RWPE1 (cell line): ENCODE results near the gene TIMP4.

Source experiments
- CTCF ChIA-PET: fragments of 350-600 bp; sonication (Branson Sonifier 250); formaldehyde crosslinking; extraction: SDS; loops from one replicate; lab custom pipeline; 2021; lab: Yijun Ruan, JAX
- POLR2A ChIA-PET: fragments of 400-600 bp; formaldehyde crosslinking; extraction: SDS; loops from one replicate; lab custom pipeline; 2020; ENCODE audit warnings: antibody characterized with exemption; ENCODE audit not compliant: low non-redundant PET; lab: Yijun Ruan, JAX
- DNase-seq: peaks from one replicate; pipeline ENCODE4 v3.0.0; 2012; ENCODE audit warnings: low spot score
- H3K27ac ChIP-seq: fragments of 450-650 bp; 2 replicates; pipeline ENCODE4 v1.5.1; 2017
- TF ChIP-seq, protein P1 (sequence below): fragments of 450-650 bp; conservative IDR thresholded peaks from 2 replicates; pipeline ENCODE4 v1.5.1; 2017; ENCODE audit warnings: low read depth, mild to moderate bottlenecking

The TIMP4 gene

GRCh38 chr3:12177126-12177525 lies 18.4 kb upstream of the TIMP4 start:
- no peak for DNase-seq
- TF ChIP-seq, protein P1, sequence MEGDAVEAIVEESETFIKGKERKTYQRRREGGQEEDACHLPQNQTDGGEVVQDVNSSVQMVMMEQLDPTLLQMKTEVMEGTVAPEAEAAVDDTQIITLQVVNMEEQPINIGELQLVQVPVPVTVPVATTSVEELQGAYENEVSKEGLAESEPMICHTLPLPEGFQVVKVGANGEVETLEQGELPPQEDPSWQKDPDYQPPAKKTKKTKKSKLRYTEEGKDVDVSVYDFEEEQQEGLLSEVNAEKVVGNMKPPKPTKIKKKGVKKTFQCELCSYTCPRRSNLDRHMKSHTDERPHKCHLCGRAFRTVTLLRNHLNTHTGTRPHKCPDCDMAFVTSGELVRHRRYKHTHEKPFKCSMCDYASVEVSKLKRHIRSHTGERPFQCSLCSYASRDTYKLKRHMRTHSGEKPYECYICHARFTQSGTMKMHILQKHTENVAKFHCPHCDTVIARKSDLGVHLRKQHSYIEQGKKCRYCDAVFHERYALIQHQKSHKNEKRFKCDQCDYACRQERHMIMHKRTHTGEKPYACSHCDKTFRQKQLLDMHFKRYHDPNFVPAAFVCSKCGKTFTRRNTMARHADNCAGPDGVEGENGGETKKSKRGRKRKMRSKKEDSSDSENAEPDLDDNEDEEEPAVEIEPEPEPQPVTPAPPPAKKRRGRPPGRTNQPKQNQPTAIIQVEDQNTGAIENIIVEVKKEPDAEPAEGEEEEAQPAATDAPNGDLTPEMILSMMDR: no peak
- POLR2A ChIA-PET: no interaction called here
- CTCF ChIA-PET: interaction anchor here (0.6 to 2.3 kb wide), 5 partner anchors 11 to 297 kb away, joined by 3 to 24 read pairs (median 4); no protein-coding TSS in a partner anchor
- H3K27ac ChIP-seq: no peak overlapping the region

DNA sequence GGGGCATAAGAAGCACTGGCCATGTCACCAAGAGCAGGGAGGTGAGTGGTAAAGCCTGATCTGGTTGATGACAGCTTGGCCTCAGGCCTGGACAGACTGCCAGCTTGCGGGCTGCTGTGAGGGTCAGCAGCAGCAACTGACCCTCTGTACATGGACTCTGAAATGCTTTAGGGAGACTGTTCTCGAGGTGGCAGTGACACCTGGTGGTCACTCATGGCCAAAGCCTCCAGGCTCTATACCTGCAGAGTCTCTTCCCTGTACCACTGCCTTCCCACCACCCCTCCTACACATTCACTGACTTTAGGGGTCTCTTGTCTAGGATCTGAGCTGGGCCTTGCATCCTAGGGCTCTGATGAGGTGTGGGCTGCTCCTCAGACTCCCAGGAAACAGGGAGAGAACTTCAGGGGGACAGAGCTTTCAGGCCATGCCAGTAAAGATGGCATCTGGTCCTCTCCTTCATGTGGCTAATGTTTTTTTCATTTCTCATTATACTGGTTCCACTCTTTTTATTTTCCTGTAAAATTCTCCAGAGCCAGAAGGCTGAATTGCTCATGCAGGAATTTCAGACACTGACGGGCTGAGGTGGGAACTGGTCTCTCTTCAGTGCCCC lies 17.2 kb upstream of the TIMP4 start:
- TF ChIP-seq, protein P1: peak; percentile 73
- no peak overlapping the region for H3K27ac ChIP-seq
- DNase-seq: peak; percentile 36
- POLR2A ChIA-PET: no interaction called here
- CTCF ChIA-PET: interaction anchor here (0.7 to 2.3 kb wide), 9 partner anchors 8 to 722 kb away, joined by 3 to 24 read pairs (median 4); no protein-coding TSS in a partner anchor

DNA sequence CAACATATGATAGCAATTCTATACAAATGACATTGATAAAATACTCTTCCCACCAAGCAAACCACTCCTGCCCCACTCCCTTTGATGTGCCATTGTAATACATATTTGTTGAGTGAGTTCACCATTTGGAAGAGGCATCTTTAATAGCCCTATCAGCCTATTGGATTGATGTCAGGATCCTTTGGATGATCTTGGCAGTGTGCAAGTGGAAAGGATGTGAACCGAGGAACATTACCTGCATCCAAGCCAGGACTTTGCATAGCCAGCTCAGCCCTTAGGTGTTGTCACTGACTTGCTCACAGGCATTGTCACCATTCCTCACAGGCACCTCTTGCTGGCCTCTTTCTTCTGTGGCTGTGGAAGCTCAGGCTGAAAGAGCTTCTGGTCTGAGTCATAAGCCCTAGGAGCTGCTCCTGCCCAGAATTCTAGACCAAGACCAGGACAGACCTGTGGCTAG lies 16.5 kb upstream of the TIMP4 start:
- TF ChIP-seq, protein P1: no peak
- POLR2A ChIA-PET: no interaction called here
- H3K27ac ChIP-seq: no peak overlapping the region
- CTCF ChIA-PET: interaction anchor here (0.7 to 2.3 kb wide), 7 partner anchors 9 to 723 kb away, joined by 3 to 24 read pairs (median 4); no protein-coding TSS in a partner anchor
- DNase-seq: no peak

DNA sequence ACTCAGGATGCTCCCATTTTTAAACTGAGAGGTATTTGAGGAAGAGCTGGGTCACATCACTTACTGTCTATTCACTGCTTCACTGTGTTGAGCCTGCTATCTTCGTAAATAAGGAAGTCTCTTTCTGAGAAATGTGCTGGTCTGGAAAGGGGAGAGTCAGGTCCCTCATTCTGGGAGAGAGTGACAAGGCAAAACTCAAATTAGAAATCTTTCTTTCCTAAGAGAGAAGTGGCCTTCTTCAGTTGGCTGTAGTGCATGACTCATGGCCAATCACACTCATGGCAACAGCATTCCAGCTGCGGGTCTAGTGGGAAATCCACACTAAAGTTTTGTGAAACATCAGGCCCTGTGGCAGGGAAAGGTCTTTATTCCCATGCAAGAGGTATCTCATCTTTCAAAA lies 11.5 kb upstream of the TIMP4 start:
- POLR2A ChIA-PET: no interaction called here
- CTCF ChIA-PET: no interaction called here
- no peak overlapping the region for H3K27ac ChIP-seq
- TF ChIP-seq, protein P1: no peak
- DNase-seq: no peak

DNA sequence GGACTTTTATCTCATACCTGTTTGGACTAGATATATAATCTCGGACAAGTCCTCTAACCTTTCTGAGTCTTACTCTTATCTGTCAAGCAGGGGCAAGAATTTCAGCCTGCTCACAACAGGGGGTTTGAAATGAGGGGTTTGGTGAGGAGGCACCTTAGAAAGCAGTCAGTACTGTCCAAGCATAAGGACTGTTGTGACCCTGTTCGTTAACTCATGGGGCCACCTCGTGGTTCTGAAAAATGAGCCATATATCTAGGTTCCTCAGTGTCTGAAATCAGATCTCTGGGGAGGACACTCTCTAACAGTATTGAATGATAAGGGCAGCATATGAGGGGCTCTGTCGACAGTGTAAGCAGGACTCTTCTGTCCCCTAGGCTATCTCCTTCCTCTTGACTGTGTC lies 7.2 kb upstream of the TIMP4 start:
- no peak overlapping the region for H3K27ac ChIP-seq
- POLR2A ChIA-PET: no interaction called here
- CTCF ChIA-PET: no interaction called here
- TF ChIP-seq, protein P1: no peak
- no peak for DNase-seq

- TF ChIP-seq, protein P1: no peak
- no peak for DNase-seq
- ChIA-PET POLR2A (no interaction called here), CTCF (no interaction called here)
- peak overlapping the region; percentile 87 for H3K27ac ChIP-seq
These were observed 502 bp upstream of the TIMP4 start for GRCh38 chr3:12159227-12159601.
